ENCODE data around the gene MAP4K2.

DNA sequence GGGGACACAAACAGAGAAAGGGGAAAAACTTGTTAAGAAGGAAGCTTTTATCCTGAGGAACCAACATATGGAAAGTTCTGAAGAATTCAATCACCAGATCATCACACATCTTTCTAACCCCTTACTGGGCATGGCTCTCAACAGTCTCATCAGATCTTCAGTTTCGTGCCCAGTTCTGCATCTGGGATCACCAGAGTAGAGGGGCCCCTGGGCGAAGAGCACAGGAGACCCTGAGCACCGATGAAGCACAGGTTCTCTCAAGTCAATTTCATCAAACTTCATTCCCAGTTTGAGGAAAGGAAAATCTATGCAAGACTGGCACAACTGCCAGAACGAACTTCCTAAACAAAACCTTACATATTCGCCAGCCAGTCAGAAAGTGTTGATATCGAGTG, 34.7 kb downstream of the MAP4K2 start:
- TF ChIP-seq, protein P1, sequence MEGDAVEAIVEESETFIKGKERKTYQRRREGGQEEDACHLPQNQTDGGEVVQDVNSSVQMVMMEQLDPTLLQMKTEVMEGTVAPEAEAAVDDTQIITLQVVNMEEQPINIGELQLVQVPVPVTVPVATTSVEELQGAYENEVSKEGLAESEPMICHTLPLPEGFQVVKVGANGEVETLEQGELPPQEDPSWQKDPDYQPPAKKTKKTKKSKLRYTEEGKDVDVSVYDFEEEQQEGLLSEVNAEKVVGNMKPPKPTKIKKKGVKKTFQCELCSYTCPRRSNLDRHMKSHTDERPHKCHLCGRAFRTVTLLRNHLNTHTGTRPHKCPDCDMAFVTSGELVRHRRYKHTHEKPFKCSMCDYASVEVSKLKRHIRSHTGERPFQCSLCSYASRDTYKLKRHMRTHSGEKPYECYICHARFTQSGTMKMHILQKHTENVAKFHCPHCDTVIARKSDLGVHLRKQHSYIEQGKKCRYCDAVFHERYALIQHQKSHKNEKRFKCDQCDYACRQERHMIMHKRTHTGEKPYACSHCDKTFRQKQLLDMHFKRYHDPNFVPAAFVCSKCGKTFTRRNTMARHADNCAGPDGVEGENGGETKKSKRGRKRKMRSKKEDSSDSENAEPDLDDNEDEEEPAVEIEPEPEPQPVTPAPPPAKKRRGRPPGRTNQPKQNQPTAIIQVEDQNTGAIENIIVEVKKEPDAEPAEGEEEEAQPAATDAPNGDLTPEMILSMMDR (conservative IDR thresholded peaks at IDR 0.05 in 1 of 2, IDR thresholded peaks at IDR 0.05 in 1 of 2; ENCODE audit: extremely low read depth in 1 of 2, insufficient read depth in 1 of 2, low read depth in 1 of 2, low read length in 2 of 2), result no peak
- no peak for TF ChIP-seq EZH2 (IDR thresholded peaks at IDR 0.05; ENCODE audit: borderline replicate concordance, low read length)
